GM19025 (cell line): ENCODE results near the gene DOC2B.
"Not testable (repeated sequence)": the region's sequence is repeated elsewhere in the genome, so short reads cannot be mapped to it uniquely, and the experiment has no call there.

Source experiments
- ATAC-seq: cut with Tn5 transposase; IDR thresholded peaks from one replicate; pipeline ENCODE4 v1.9.1; 2021; ENCODE audit warnings: mild to moderate bottlenecking, low read depth, moderate library complexity; ENCODE audit not compliant: unreplicated experiment

The DOC2B gene

GRCh38 chr17:213286-214105, 32.0 kb upstream of the DOC2B start:
- no peak for ATAC-seq

- ATAC-seq: no peak
Observed at GRCh38 chr17:210402-210801, 29.0 kb upstream of the DOC2B start.

- no peak for ATAC-seq
Observed at GRCh38 chr17:208429-208828, 27.0 kb upstream of the DOC2B start.

GRCh38 chr17:207775-208174, 26.3 kb upstream of the DOC2B start:
- ATAC-seq: no peak

GRCh38 chr17:206941-207560, 25.6 kb upstream of the DOC2B start:
- no peak for ATAC-seq

- not testable (repeated sequence) for ATAC-seq
Observed at GRCh38 chr17:206484-206883, 25.0 kb upstream of the DOC2B start.

- no peak for ATAC-seq
Observed at GRCh38 chr17:205817-206216, 24.4 kb upstream of the DOC2B start.

- ATAC-seq: no peak
Observed at GRCh38 chr17:205148-205669, 23.8 kb upstream of the DOC2B start.

- no peak for ATAC-seq
Observed at GRCh38 chr17:204427-205147, 23.1 kb upstream of the DOC2B start.

GRCh38 chr17:202501-202951, 21.1 kb upstream of the DOC2B start:
- ATAC-seq: no peak

GRCh38 chr17:201736-202135, 20.3 kb upstream of the DOC2B start:
- not testable (repeated sequence) for ATAC-seq

GRCh38 chr17:201257-201656, 19.8 kb upstream of the DOC2B start:
- ATAC-seq: not testable (repeated sequence)

- no peak for ATAC-seq
Observed at GRCh38 chr17:200586-200985, 19.1 kb upstream of the DOC2B start.

- ATAC-seq: no peak
Observed at GRCh38 chr17:199806-200545, 18.5 kb upstream of the DOC2B start.

GRCh38 chr17:199191-199604, 17.7 kb upstream of the DOC2B start:
- no peak for ATAC-seq

GRCh38 chr17:198225-198624, 16.8 kb upstream of the DOC2B start:
- not testable (repeated sequence) for ATAC-seq

GRCh38 chr17:197352-197751, 15.9 kb upstream of the DOC2B start:
- no peak for ATAC-seq

- no peak for ATAC-seq
Observed at GRCh38 chr17:194828-195602, 13.6 kb upstream of the DOC2B start.
